EH (cell line): Measurements from ENCODE around the gene DHRSX.
"Not testable (repeated sequence)": the region's sequence is repeated elsewhere in the genome, so short reads cannot be mapped to it uniquely, and the experiment has no call there.

Source experiments
- DNase-seq: peaks from one replicate; pipeline ENCODE4 v3.0.0-alpha.2; 2015; ENCODE audit warnings: low read depth

DHRSX gene

DNA sequence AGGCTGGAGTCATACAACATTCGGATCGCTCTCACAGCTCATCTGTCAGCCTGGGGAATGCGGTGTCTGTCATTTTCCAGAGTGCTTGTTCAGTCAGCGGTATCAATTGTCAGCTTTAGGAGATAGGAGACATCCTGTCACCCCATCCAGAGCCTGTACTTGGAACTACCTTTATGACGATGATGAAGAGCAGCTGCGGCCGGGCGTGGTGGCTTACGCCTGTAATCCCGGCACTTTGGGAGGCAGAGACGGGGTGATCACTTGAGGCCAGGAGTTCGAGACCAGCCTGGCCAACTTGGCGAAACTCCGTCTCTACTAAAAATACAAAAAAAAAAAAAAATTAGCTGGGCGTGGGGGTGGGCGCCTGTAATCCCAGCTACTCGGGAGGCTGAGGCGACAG, 289.1 kb downstream of the DHRSX start:
- not testable (repeated sequence) for DNase-seq

DNA sequence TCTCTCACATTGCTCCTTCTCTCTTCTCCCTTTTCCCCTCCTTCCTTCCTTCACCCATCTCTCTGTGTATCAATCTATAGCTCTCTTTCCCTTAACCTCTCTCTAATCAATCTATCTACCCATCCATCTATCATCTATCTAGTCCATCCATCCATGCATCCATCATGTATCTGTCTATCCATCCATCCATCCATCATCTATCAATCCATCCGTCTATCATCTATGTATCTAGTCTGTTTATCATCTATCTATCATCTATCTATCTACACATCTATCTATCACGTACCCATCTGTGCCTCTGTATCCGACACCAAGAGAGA, 307.5 kb downstream of the DHRSX start:
- no peak for DNase-seq

DNA sequence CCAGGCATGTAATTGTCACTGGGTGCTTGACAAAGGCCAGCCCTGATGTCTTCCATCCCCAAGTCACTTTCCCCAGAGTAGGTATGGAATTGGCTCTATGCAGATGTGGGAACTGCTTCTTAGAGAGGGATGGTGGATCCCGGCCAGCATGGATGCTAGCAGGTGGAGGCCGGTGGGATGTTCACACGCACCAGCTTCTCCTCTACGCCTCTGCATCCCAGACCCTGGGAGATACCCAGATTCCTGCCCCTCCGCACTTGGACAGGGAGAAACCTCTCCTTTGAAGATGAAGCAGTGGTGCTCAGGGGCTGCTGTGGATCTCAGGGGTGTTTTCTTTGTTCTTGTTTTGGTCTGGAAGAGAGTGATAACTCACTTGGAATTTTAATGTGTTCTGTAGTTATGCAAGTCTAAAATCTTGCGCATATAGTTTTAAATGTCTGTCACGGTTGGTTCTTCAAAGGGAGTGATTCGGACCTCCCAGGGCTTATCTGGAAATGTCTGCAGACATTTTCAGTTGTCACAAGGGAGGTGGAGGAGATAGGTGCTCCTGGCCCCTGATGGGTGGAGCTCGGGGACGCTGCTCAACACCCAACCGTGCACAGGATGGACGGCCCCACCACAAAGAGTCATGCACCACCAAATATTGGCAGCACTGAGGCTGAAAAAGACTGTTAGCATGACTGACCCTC, 308.0 kb downstream of the DHRSX start:
- DNase-seq: no peak

DNA sequence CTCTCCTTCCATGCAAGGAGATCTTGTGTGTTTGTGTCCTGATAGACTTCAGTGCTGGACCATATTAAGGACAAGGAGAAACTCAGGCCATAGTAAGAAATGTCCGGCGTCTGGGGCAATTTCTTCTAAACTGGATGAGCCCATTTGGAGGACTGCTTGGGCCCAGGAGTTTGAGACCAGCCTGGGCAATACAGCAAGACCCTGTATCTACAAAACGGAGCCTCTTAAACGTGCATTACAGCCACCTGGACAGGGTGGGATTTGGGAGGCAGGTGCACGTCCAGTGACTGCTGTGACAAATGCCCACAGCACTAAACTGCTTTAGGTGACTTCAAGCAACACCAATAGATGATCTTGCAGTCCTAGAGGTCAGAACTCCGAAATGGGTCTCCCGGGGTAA, 311.9 kb downstream of the DHRSX start:
- no peak for DNase-seq

DNA sequence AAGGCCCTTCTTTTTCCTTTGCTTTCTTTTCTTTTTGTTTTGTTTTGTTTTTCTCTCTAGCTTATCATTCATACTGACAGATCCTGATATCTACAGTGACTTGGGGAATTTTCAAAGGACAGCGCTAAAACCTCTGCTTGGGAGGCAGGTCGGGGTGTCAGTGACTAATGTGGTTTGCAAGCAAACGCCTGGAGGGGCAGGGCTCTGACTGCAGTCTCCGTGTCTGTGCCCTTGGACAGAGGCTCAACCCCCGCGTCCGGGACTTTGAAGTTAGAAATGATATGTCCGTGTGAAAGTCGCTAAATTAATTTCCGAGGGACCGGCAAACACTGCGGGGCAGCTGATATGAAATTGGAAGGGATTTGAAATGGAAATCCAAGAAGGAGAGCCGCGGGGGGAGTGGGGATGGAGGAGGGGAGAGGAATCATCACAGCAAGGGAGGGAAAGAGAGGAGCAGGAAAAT, 312.4 kb downstream of the DHRSX start:
- DNase-seq: peak; percentile 37

DNA sequence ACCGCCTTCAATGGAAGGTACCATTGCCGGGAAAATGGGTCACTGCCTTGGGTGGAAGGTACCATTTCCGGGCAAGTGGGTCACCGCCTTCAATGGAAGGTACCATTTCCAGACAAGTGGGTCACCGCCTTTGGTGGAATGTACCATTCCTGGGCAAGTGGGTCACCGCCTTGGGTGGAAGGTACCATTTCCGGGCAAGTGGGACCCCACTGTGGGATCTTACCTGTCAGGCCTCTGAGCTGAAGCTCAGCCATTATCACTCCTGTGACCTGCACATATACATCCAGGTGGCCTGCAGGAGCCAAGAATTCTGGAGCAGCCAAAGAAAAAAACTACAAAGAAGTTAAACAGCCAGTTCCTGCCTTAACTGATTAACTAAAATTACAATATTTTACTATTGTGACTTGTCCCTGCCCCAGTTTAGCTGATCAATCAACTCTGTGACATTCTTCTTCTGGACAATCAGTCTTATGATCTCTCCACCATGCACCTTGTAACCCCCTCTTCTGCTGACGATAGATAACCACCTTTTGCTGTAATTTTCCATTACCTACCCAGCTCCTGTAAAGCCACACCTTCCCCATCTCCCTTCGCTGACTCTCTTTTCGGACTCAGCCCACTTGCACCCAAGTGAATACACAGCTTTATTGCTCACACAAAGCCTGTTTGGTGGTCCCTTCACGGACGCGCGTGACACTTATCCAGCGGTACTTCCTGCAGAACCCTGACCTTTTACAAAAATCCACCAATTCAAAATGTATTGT, 313.2 kb downstream of the DHRSX start:
- no peak for DNase-seq

DNA sequence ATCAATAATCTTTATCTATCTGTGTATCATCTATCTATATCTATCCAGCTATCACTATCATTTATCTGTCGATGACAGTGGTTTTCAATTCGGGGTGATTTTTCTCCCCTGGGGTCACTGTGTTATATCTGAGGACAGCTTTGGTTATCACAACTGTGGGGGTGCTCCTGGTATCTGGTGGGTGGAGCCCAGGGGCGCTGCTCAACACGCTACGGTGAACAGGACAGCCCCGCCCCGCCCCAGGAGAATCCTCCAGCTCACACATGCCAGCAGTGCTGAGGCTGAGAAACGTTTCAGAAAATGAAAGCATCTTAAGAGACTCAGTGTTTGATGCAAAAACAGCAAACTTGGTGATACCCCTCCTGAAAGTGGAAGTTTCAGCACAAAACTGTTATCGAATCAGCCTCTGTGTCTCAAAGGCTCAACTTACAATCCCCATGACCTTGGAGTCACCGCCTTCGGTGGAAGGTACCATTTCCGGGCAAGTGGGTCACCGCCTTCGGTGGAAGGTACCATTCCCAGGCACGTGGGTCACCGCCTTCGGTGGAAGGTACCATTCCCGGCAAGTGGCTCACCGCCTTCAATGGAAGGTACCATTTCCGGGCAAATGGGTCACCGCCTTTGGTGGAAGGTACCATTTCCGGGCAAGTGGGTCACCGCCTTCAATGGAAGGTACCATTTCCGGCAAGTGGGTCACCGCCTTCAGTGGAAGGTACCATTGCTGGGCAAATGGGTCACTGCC, 315.3 kb downstream of the DHRSX start:
- no peak for DNase-seq

DNA sequence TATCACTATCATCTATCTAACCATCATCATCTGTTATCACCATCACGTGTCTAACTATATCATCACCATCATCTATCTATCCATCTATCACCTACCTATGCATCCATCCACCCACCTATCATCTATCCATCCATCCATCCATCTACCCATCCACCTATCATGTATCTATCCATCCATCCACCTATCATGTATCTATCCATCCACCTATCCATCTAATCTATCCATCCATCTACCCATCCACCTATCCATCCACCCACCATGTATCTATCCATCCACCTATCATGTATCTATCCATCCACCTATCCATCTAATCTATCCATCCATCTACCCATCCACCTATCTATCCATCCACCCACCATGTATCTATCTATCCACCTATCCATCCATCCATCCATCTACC, 316.7 kb downstream of the DHRSX start:
- DNase-seq: no peak

DNA sequence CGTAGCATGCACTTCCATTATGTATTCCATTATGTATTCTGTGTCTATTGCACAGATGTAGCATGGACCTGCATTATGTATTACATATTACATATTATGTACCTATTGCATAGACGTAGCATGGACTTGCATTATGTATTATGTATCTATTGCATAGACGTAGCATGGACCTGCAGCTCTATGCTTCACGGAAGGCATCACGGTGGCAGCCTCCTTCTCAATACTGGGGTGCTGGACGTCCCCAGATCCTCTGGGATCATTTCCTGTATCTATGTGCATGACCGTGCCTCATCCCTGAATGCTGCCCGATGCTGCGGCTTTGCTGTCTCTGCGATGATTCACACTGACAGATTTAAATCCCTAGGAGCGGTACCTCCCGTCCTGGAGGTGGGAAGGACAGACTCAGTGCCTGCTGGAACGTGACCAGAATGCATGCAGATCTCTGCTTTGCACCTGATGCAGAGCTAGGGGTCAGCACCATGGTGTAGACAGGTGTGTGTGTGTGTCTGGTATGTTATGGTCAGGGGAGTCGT, 317.5 kb downstream of the DHRSX start:
- peak; percentile 28 for DNase-seq

DNA sequence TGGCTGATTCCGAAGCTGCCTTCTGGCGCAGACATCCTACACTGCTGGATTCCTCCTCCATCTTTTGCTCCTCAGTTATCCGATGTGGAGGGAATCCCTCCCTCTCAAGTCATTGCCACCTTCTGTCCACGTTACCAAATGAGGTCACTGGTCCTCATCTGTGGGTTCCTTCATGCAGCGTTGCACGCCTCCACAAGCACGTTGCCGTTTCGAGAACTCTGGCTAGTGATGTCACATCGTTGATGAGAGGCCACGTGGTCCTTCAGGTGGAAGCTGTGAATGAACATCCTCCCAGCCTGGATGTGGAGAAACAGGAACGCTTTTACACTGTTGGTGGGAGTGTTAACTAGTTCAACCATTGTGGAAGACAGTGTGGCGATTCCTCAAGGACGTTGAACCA, 323.2 kb downstream of the DHRSX start:
- DNase-seq: no peak

DNA sequence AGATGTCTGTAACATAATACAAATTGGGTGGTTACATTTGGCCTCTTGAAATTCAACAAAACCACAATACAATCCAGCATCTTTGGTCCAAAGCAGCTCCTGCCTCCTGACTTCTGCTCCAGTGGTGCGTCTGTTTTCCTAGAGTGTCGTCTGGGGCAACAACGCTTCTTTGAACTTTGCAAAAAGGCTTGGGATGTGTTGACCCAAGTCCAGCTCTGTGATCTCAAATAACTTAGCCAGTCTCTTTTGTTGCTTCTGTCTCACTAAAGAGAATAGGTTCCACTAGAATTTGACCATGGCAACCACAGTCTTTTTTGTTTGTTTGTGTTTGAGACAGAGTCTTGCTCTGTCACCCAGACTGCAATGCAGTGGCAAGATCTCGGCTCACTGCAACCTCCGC, 324.0 kb downstream of the DHRSX start:
- DNase-seq: no peak

DNA sequence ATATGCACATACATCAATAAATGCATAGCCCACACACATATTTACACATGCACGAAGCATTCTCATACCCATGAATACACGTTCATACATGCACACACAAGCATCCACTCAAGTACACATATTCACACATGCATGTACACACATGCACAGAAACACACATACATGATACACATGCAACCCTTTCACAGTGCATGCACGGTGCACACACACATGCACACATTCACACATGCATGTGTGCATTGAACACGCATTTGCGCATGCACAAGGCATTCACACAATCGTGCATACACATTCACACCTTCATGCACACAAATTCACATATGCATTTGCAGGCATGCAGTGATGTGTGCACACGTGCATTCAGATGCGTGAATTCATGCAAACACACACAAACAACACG, 324.5 kb downstream of the DHRSX start:
- DNase-seq: no peak

DNA sequence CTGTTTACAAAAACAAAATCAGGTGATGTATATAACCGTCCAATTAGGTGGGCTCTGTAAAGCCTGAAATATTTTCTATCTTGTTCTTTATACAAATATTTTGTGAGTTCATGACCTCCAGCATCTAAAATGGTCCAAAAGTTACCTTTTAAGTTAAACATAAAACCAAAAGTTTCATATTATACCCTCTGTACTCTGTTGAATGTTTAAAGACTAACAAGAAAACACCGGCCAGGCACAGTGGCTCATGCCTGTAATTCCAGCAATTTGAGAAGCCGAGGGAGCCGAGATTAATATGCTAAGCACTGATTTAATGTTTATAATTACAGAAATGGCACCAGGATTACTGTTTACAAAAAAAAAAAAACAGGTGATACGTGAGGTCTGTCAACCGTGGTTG, 328.4 kb downstream of the DHRSX start:
- no peak for DNase-seq
